ENCODE data around the gene STAP2.

GRCh38 chr19:4371247-4372164 is 32.9 kb upstream of the STAP2 start:
- no peak for TF ChIP-seq CTCF (IDR thresholded peaks at IDR 0.05)
- TF ChIP-seq POLR2A (IDR thresholded peaks at IDR 0.05) = no peak
